Measurements from ENCODE around the gene IL18R1.

DNA sequence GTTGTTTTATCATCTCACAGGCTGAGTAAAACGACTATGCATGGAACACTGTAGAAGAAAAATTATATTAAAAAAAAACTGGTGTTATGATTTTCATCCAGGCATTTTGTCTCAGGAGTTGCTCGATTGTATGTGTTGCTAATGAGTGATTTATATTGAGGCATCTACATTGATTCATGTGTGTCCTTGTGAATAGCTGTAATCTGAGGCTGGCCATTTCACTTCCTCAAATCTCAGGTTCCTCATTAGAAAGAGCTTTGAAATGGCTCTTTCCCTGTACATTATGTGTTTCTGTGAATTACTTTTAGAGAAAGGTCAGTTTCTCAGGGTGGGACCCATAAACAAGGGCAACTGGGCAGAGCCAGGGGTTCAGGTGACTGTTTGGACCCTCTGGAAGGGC, 2.3 kb downstream of the IL18R1 start:
- TF ChIP-seq, protein P1, sequence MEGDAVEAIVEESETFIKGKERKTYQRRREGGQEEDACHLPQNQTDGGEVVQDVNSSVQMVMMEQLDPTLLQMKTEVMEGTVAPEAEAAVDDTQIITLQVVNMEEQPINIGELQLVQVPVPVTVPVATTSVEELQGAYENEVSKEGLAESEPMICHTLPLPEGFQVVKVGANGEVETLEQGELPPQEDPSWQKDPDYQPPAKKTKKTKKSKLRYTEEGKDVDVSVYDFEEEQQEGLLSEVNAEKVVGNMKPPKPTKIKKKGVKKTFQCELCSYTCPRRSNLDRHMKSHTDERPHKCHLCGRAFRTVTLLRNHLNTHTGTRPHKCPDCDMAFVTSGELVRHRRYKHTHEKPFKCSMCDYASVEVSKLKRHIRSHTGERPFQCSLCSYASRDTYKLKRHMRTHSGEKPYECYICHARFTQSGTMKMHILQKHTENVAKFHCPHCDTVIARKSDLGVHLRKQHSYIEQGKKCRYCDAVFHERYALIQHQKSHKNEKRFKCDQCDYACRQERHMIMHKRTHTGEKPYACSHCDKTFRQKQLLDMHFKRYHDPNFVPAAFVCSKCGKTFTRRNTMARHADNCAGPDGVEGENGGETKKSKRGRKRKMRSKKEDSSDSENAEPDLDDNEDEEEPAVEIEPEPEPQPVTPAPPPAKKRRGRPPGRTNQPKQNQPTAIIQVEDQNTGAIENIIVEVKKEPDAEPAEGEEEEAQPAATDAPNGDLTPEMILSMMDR (IDR thresholded peaks at IDR 0.05; ENCODE audit: poor library complexity), result no peak
- TF ChIP-seq EZH2 (IDR thresholded peaks at IDR 0.05; ENCODE audit: borderline replicate concordance) (no peak), EZH2phosphoT487 (IDR thresholded peaks at IDR 0.05; ENCODE audit: low read depth, severe bottlenecking, unreplicated experiment) (no peak)

All from hepatocyte (in vitro differentiated cells).